Kidney tubule cell (primary cell): ENCODE data around the gene MLLT3.

Source experiments
- DNase-seq: peaks from one replicate; pipeline ENCODE4 v3.0.0-alpha.2; 2018; ENCODE audit warnings: low spot score

MLLT3 gene

DNA sequence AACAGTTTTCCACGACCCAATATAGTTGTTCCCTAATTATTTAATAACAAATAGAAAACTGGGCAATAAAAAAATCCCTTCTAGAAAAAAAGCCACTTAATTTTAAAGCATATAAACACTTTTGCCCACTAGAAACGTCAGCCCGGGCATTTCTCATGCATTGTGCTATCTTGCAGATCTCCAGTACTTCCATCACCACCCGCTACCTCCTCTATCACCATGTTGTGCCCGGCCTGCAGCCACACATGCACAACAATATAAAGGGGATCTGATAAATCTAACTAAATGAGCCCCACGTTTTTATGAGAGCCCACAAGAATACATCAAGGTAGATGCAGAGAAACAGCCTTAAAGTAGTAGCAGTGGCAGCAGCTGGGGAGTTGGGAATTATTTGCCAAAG is 272.7 kb downstream of the MLLT3 start:
- no peak for DNase-seq

DNA sequence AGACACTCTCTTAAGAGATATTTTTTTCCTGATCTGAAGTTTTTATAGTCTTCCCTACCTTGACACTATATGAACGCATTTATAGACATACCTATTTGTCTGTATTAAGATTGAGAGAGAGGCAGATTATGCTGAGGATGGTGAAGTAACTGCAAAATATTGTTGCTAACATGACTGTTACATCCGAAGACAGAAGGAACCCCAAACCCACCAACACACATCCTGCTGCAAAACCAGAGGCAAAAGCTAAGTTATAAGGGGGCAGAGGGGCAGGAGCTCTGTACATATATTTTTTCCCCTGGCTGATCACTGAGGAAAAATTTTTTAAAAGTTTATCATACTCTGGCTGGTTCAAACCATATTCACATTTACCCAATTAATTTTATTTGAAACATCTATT is 279.0 kb downstream of the MLLT3 start:
- DNase-seq = no peak

DNA sequence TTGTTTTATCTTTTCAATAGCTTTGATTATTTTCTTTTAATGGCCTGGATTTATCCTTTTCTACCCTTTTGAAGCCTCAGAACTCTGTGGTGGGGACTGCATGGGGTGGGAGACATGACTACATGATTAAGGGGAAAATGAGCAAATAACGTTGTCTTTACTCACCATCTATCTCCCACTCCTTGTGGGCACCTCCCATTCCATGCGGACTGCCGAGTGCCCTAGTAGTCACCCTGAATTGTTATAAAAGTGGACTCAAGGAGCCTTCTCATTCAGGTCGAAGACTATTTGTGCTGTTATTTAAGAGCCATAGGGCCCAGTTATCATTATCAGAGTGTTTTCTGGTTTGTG is 281.8 kb downstream of the MLLT3 start:
- DNase-seq = no peak

DNA sequence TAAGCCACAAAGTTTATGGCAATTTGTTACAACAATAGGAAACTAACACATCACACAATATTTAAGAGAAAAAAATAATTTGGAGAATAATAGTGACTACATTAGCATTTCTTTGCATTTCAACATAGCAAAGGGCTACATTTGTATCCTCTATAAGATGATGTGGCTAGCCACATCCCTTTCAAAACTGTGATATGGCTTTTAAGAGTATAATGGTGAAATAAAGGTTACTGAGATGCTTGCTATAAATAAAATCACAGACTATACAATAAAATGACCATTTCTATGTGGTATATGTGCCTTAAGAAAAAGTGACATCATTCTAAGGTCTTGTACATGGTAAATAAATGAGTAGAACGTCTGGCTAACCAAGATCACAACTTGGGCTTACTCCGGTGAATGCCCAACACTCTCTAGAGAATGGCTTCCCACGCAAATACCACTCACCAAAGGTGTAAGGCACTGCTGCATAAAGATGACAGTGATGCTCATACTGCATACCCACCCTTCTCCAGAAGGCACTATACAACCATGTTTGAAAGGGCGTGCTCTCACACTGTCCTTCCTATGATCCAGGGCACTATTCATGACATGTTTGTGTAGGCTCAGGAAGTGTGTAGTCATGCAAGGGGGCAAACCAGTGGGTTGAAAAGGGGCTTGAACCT is 286.5 kb downstream of the MLLT3 start:
- no peak for DNase-seq

- no peak for DNase-seq
Measured at GRCh38 chr9:20333991-20334390, 288.3 kb downstream of the MLLT3 start.

DNA sequence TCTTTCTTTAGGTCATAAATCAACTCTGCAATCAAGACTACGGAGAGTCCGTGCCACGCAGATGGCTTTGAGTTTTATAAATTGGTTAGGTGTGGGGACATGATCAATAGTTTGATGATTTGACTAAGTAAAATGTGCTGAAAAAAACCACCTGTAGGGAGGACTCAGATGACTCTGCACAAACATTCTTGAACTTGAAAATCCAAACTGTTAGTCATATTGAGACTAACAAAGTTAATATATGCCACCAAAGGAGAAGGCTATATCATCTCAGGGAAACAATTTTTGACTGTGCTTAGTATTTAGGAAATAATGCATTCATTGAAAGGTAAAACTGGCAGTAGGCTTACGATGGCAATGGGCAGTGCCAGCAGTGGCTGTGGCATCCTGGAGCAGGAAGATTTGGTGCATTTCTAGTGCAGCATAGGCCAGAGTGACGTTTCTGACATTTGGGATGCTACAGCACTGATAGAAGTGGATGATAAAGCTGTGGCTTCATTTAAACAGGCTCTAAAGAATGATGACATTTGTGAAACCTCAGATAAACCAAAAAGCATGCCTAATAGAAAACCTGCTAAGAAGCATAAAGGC is 291.1 kb downstream of the MLLT3 start:
- DNase-seq = no peak

DNA sequence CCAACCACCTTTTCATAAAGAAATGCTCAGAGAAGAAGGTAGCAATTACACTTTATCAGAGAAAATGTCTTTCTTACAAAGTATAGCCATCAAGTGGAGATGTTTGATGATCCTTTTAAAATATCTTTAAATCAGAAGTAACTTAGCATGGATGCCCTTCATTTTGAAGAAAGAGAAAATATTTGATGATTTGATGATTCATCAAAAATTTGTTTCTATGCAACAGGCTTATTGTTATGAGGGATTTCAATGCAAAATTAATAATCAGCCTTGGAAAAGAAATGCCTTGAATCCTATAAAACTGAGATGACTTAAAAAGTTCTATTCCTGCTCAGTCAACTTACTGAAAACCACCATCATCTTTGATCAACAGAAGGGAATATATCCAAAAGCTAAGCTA is 291.6 kb downstream of the MLLT3 start:
- DNase-seq = no peak

DNA sequence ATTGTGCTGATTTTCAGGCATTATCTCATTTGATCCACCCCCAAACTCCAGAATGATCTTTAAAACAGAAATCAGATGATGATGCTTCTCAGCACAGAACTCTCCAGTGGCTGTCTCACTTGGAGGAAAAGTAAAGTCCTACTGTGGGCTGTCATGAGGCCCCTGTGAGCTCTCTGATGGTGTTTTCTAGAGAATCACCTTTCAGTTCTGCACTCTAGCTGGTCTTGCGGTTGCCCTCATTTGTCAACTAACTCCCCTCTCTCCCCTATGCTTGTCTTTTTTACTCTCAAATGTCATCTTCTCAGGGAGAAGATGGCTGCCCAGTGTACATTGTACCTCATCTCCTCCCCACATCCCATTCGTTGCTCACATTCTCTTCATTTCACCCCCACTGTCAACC is 295.8 kb downstream of the MLLT3 start:
- no peak for DNase-seq

DNA sequence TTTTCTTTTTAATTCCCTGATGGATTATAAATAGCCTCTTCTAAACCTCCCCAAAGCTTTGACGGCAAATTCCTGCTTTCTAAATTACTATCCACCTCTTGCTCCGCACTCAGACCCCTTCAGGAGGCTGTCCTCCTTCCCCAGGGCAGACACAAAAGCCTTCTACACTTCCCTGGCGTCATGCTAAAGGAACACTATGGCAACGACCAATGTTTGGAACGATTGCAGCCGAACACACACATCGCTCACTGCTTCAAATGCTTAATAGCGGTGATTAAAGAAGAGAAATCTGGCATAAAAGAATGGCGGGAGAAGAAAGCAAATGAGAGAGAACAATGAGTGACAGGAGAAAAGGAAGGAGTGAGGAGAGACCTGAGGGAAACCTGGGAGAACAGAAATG is 297.3 kb downstream of the MLLT3 start:
- DNase-seq = no peak

GRCh38 chr9:20322212-20322611 is 300.1 kb downstream of the MLLT3 start:
- no peak for DNase-seq

DNA sequence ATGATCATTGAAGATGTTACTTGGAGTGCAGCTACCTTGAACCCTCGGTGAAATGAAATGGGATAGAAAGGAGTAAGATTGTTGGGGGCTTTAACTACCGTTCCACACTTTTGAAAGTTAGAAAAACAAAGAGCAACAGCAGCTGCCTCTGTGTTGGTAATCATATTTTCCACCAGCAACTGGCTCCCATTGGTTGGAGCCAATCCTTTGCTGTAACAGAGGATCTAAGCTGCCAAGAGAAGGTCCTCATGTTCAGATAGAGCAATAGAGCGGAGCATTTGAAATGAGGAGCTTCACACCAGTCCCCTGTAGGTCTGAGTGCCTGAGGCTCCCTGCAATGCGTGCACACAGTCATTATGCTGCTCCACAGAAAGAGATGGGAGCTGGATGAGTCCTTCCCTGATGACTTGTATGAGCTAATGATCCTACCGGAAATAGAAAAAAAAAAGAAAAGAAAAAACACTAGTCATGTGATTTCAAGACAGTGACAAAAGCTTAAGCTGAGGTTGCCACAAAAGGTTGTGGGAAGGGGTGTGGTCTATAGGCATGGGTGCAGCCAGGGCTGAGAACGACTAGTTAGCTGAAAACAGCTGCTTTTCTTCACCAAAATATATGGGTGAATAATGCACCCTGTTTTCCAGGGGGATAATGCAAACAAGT is 300.7 kb downstream of the MLLT3 start:
- DNase-seq = peak; percentile 12

DNA sequence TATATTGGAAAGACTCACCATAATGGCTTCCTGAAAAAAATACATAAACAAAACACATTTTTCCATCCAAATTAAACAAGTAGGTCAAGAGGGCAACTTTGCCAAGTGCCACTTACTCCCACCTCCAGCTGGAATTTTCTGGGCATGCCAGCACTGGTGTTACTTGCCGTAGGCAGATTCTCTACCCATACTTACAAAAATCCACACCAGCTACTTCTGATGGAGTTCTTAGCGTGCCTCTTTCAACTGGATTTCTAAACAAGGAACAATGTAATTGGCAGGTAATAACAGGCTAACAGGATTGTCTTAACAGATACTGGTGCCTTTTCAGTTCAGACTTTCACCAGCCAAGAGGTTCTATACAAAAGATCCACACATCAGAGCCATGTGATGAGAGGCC is 301.4 kb downstream of the MLLT3 start:
- no peak for DNase-seq

- DNase-seq = peak; percentile 65
Measured at GRCh38 chr9:20319641-20320337, 302.5 kb downstream of the MLLT3 start.

GRCh38 chr9:20319241-20319640 is 303.1 kb downstream of the MLLT3 start:
- no peak for DNase-seq

DNA sequence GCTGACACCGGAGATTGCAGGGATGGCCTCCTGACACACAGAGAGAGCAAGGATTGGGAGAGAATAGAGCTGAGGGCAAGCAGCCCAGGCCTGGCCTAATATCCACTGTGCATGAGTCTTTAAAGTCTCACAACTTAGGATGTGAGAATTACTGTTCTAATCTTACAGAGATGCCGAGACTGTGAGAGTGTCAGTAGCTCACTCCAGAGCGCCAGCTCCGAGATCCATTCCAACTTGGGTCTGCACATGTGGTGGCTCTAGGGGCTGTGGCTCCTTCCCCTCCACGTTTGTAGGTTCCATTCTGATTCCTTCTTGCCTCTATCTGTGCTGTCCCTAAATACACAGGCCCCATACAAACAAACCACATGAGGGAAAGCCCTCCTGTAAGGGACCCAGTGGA is 304.6 kb downstream of the MLLT3 start:
- no peak for DNase-seq

DNA sequence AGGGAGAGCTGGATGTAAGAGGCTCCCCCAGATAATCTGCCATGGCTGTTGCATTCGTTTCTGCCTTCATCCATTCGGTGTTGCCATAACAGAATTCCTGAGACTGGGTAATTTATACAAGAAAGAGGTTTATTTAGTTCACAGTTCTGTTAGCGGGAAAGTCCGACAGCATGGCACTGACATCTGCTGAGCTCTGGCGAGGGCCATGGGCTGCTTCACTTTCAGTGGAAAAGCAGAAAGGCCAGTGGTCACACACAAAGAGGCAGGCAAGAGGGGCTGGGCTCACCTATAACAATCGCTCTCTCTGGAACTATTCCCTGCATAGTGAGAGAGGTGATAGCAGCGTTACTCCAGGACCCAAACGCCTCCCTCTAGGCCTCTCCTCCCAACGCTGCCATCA is 305.9 kb downstream of the MLLT3 start:
- DNase-seq = no peak

DNA sequence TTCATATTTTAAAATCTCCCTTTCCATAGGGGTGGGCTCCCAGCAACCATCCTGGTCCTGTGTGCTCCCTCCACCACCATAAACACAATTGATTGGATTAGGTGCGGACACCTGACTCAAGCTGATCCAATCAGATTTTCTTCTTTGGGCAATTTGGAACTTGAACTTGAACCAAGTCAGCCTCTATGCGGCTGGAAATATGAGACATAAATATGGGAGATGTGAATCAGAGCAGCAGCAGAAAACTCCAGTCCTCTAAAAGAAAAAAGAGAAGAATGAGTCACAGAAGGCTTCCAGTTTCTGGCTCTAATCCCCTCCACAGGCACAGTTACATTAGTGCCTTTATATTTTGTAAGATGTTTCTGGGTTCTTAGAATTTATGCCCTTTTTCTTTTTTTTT is 306.6 kb downstream of the MLLT3 start:
- DNase-seq = peak; percentile 14

DNA sequence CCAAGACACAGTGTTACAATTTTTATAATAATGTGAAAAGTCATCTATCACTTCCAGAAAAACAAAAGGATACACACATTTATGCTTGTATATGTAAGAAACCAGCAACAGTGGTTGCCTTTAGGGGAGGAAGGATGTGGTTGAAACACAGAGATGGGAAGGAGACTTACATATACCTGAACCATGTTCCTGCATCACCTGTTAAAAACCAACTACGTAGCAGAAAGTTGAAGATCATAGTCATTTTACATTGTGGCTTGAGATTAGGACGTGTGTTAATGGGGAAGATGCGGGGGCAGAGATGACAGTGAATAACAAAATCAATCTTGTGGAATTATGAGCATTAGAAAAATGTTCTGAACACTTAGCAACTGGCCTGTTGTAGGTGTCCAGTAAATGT is 307.3 kb downstream of the MLLT3 start:
- DNase-seq = no peak

DNA sequence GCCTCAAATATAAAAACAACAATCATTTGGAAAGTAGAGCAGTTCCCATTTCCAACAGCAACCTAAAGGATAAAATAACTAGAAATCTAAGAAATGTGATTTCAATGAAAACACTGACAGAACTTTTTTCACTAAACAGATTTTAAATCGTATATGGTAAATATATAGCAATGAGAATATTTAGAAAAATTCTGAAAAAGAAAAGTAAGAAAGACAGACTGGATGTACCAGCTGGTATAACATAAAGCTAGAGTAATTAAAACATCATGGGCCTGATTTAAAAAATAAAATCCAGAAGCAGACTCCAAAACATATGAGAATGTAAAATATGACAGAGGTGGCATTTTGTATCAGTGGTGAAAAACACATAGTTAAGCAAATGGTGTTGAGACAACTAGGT is 308.9 kb downstream of the MLLT3 start:
- DNase-seq = no peak

GRCh38 chr9:20312732-20313131 is 309.6 kb downstream of the MLLT3 start:
- DNase-seq = peak; percentile 50

DNA sequence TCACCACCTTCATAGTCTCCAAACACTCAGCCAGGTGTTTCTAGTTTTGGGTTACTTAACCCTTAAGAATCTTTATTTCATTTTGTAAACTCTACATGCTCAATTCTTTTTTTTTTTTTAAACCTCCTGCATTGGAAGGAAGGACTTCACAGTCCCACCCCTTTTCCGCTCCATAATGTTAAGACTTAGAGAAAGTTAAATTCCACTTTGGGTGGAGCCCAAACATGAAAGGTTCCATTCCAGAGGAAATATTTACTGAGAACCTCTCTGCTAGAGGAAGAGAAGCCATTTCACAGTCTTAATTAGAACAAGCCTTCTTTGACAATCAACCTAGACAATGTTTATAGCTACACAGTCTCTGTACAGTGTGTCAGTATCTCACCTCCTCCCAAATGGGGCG is 312.3 kb downstream of the MLLT3 start:
- DNase-seq = no peak

- no peak for DNase-seq
Measured at GRCh38 chr9:20309124-20309523, 313.2 kb downstream of the MLLT3 start.

- no peak for DNase-seq
Measured at GRCh38 chr9:20307621-20308020, 314.7 kb downstream of the MLLT3 start.
